Transverse colon (tissue), 4 donors: ENCODE results near the gene C11orf65. TPM values are rescaled to one million over a fixed set of nuclear protein-coding genes. Genes with fewer than 3 reads are reported as not detected.
A peak's percentile ranks its signal among the peaks of the same experiment; 100 is the strongest.

Experiments
- DNase-seq: peaks from one replicate; pipeline ENCODE4 v3.0.0-alpha.2; 2019
- H3K27ac ChIP-seq, 4 donors: fragments of 200-600 bp; sonication (generic); 2 replicates each; pipeline ENCODE4 v1.5.1; 2016 to 2018; ENCODE audit warnings: inconsistent platforms in 4 of 4
- H3K27me3 ChIP-seq: fragments of 200-600 bp; sonication (generic); 2 replicates; pipeline ENCODE4 v1.5.1; 2017; ENCODE audit warnings: inconsistent platforms
- H3K36me3 ChIP-seq, 4 donors: fragments of 200-600 bp; sonication (generic); 2 replicates each; pipeline ENCODE4 v1.5.1; 2017 to 2019; ENCODE audit warnings: inconsistent platforms in 4 of 4
- H3K4me1 ChIP-seq, 4 donors: fragments of 200-600 bp; sonication (generic); 2 replicates each; pipeline ENCODE4 v1.5.1; 2017 to 2020; ENCODE audit warnings: inconsistent platforms in 4 of 4
- H3K4me3 ChIP-seq, 4 donors: fragments of 200-600 bp; sonication (generic); 1 replicate in 1 of 4; 2 replicates in 3 of 4; pipeline versions ENCODE4 v1.5.1 to v1.6.1; 2017 to 2019; ENCODE audit warnings: inconsistent platforms in 4 of 4
- H3K9me3 ChIP-seq, 2 donors: fragments of 200-600 bp; sonication (generic); 2 replicates each; pipeline ENCODE4 v1.5.1; 2017 to 2019; ENCODE audit warnings: inconsistent platforms in 2 of 2
- CTCF ChIP-seq, 5 experiments: fragments of 200-600 bp in 3 of 5; fragments of 450-650 bp in 2 of 5; sonication (generic) in 3 of 5; IDR thresholded peaks; 1 replicate in 2 of 5; 2 replicates in 3 of 5; pipeline ENCODE4 v1.5.1; 2016 to 2017; ENCODE audit warnings: antibody characterized with exemption in 5 of 5, inconsistent platforms in 3 of 5, mild to moderate bottlenecking in 2 of 5, moderate library complexity in 1 of 5
- EP300 ChIP-seq: sonication (generic); formaldehyde crosslinking; IDR thresholded peaks from one replicate; pipeline ENCODE4 v1.6.1; 2017; ENCODE audit warnings: antibody characterized with exemption, low read depth
- POLR2A ChIP-seq: fragments of 450-650 bp; IDR thresholded peaks from one replicate; pipeline ENCODE4 v1.6.1; 2016; ENCODE audit warnings: antibody characterized with exemption, mild to moderate bottlenecking, moderate library complexity
- POLR2AphosphoS5 ChIP-seq, 3 donors: sonication (generic); formaldehyde crosslinking; IDR thresholded peaks; one replicate each; pipeline ENCODE4 v1.6.1; 2016; ENCODE audit warnings: antibody characterized with exemption in 3 of 3
- WGBS, 2 donors: methylation state at CpG; one replicate each; pipeline ENCODE4 v1.1.5; 2018; ENCODE audit warnings: low coverage in 1 of 2; 5-methylcytosine and 5-hydroxymethylcytosine counted together
- in situ Hi-C, 4 donors: fragments of 200-750 bp; cut with MboI; loops; one replicate each; pipeline versions ENCODE4 v1.15.0 to v1.15.1; 2017; ENCODE audit warnings: low sequenced_read_pairs in 3 of 4, low pct_ligation_motif_present in 1 of 4, low pct_unique_long_range_greater_than_20kb in 1 of 4
- intact Hi-C: fragments of 100-400 bp; cut with DNase I; formaldehyde crosslinking; loops from one replicate; pipeline ENCODE4 v1.15.1; 2023; ENCODE audit warnings: low total_unique reads
- total RNA-seq, 4 donors: library from RNA; depleted of rRNA; stranded (reverse); fragments of >200 nt; gene quantifications; one replicate each; pipeline ENCODE4 v1.1.0, GENCODE V29; 2016

The C11orf65 gene
- total RNA-seq = 1 to 10 TPM in 2 of 4 donors, not detected in 2; 1.1 TPM

DNA sequence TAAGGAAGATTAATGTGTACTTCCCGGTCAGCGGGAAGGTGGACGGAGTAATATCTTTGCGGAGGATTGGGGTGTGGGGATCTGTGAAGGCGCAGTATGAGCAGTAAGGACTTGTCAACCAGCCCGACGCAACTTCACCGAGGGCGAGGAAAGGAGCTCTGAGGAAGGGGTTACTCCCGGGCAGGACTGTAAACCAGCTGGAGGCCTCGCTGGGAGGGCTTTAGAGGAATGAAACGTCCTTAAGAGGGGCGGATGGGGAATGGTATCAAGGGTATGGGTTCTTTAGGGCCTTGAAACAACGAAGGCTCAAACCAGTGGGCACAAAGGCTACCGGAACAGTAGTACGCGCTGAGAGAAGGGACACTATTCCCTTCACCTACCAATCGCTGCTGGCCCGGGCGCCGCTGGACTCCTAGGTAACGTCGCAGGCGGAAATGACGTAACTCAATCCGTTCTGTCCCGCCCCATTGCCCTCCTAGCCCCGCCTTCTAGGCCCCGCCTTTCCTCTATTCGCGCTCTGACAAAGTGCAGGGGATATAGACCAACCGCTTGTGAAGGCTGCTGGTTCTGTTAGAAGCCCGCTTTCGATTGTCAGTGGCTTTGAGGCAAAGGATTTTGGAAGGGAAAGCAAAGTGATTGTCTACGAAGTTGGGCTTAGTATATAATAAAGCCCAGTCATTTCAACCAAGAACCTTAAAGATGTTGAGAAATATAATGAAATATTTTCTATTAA is at the start of gene C11orf65:
C11orf65 (minus strand) TSS at position 439 of the 733 bp plus-strand sequence. CDS start 5,970 bp downstream, outside the sequence.
- Histone ChIP-seq H3K9me3 (no peaks in the 10 kb centered on the region), H3K27ac (peak within 1 kb of the TSS; percentile 97 to 99 (median 98)), H3K36me3 (no peaks in the 10 kb centered on the region), H3K4me3 (peak within 1 kb of the TSS; percentile 40 to 65 (median 62)), H3K4me1 (peaks cover 0 to 13% (median under 1%) of the 10 kb centered on the region in 4 donors), H3K27me3 (no peaks in the 10 kb centered on the region)
- TF ChIP-seq CTCF (IDR thresholded peaks at IDR 0.05) (no peak), POLR2A (peak; percentile 99), POLR2AphosphoS5 (IDR thresholded peaks at IDR 0.05) (peak; percentile 97 to 99 (median 99))
- in situ Hi-C loops (loop anchor here in 1 of 4 donors (10.0 kb wide), 1 partner anchor 242 kb away; the partner anchor contains the start of genes ATM and NPAT), intact Hi-C loops (no loop called here)
- peak; percentile 98 for DNase-seq
- 1 to 2% methylated on average over 18 to 35 of the region's 35 CpGs for WGBS, 2 donors

DNA sequence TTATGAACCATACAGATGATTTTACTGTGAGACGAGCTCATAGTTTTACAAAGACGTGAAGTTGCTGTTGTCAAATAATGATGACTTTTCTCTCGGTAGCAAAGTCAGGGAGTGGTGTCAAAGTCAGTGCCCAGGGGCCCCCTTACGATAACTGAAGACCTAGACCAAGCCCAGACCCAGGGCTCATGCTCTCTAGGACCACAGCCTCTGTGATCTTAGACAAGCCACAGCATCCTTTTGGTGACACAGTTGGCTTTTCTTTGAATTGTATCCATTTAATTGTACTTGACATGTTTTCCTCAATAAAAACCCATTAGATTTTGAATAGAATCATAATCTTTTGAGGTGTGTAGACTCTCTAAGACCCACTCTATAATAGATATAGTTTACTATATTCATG is 48.8 kb upstream of the C11orf65 start:
- no peaks in the 10 kb centered on the region for H3K4me1 ChIP-seq
- H3K4me3 ChIP-seq = no peak overlapping the region
- H3K9me3 ChIP-seq = no peaks in the 10 kb centered on the region
- in situ Hi-C loops (no loop called here), intact Hi-C loops (no loop called here)
- H3K27ac ChIP-seq = no peak overlapping the region
- H3K36me3 ChIP-seq = peaks cover 0 to 15% (median 3%) of the 10 kb centered on the region in 4 donors
- H3K27me3 ChIP-seq = no peaks in the 10 kb centered on the region
- no peak for DNase-seq
- 68 to 97% methylated on average over 3 to 4 of the region's 4 CpGs for WGBS, 2 donors
- TF ChIP-seq CTCF (IDR thresholded peaks at IDR 0.05) = no peak
- no peak for TF ChIP-seq POLR2AphosphoS5 (IDR thresholded peaks at IDR 0.05)
- TF ChIP-seq POLR2A = no peak
- no peak for TF ChIP-seq EP300

- DNase-seq = no peak
- Histone ChIP-seq H3K36me3 (peaks cover 0 to 15% (median 3%) of the 10 kb centered on the region in 4 donors), H3K4me1 (peaks cover 2 to 7% (median 6%) of the 10 kb centered on the region in 4 donors), H3K27me3 (no peaks in the 10 kb centered on the region), H3K9me3 (no peaks in the 10 kb centered on the region), H3K4me3 (no peak overlapping the region), H3K27ac (no peak overlapping the region)
- 73 to 100% methylated on average over 1 to 2 of the region's 2 CpGs for WGBS, 2 donors
- in situ Hi-C loops = no loop called here
- intact Hi-C loops = no loop called here
- no peak for TF ChIP-seq POLR2AphosphoS5 (IDR thresholded peaks at IDR 0.05)
- TF ChIP-seq POLR2A = no peak
Observed at GRCh38 chr11:108512708-108513107, 45.4 kb upstream of the C11orf65 start.

DNA sequence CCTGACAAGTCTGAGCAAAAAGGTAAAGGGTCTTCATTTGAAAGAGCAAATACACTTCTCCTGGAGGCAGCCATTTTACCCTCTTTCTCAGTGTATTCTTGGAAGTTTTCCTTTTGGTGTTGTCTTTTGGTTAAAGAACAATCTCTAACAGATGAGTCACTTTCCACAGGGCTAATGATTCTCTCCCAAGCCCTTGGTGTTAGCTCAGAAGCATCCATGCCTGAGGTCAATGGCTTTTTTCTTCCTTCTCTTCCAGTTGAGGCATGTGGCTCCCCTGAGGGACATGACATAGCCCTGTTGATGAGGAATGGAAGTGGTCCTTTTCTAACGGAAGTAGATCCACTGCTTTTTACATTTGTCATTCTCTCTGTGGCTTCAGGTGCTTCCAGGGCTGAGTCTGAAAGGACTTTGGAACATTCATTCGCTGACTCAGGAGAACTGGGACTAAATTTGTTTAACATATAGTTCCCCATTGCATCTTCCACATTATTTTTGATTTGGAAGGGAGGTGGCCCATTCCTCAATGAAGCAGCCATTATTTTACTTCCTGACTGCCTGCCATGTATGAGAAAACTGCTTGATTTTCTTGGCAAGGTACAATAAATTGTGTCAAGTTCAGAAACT is 44.6 kb upstream of the C11orf65 start:
- no peak overlapping the region for H3K4me3 ChIP-seq
- in situ Hi-C loops = no loop called here
- 87 to 100% methylated on average over 1 to 2 of the region's 2 CpGs for WGBS, 2 donors
- peaks cover 2 to 7% (median 6%) of the 10 kb centered on the region in 4 donors for H3K4me1 ChIP-seq
- no peaks in the 10 kb centered on the region for H3K9me3 ChIP-seq
- H3K36me3 ChIP-seq = peaks cover 0 to 15% (median 3%) of the 10 kb centered on the region in 4 donors
- no peaks in the 10 kb centered on the region for H3K27me3 ChIP-seq
- no peak for DNase-seq
- no peak overlapping the region for H3K27ac ChIP-seq
- no peak for TF ChIP-seq EP300
- no peak for TF ChIP-seq CTCF (IDR thresholded peaks at IDR 0.05)
- no peak for TF ChIP-seq POLR2A
- TF ChIP-seq POLR2AphosphoS5 (IDR thresholded peaks at IDR 0.05) = no peak
- intact Hi-C loops = no loop called here
